ENCODE results near the gene NTSR1.

Gene NTSR1

GRCh38 chr20:62772990-62773844 lies 64.6 kb downstream of the NTSR1 start:
- DNase-seq = no peak

- DNase-seq = no peak
Observed at GRCh38 chr20:62773845-62774714, 65.4 kb downstream of the NTSR1 start.

- no peak for DNase-seq
Observed at GRCh38 chr20:62774762-62775161, 66.1 kb downstream of the NTSR1 start.

- DNase-seq = no peak
Observed at GRCh38 chr20:62775206-62775605, 66.6 kb downstream of the NTSR1 start.

- DNase-seq = no peak
Observed at GRCh38 chr20:62776035-62776691, 67.5 kb downstream of the NTSR1 start.

- peak; percentile 24 for DNase-seq
Observed at GRCh38 chr20:62776692-62777527, 68.3 kb downstream of the NTSR1 start.

GRCh38 chr20:62777528-62777830 lies 68.8 kb downstream of the NTSR1 start:
- DNase-seq = no peak

GRCh38 chr20:62778058-62778457 lies 69.4 kb downstream of the NTSR1 start:
- DNase-seq = no peak

- no peak for DNase-seq
Observed at GRCh38 chr20:62778601-62779416, 70.2 kb downstream of the NTSR1 start.

- no peak for DNase-seq
Observed at GRCh38 chr20:62779417-62779685, 70.7 kb downstream of the NTSR1 start.

- DNase-seq = no peak
Observed at GRCh38 chr20:62780204-62780603, 71.6 kb downstream of the NTSR1 start.

GRCh38 chr20:62780696-62781095 lies 72.1 kb downstream of the NTSR1 start:
- DNase-seq = no peak

GRCh38 chr20:62782149-62782892 lies 73.7 kb downstream of the NTSR1 start:
- no peak for DNase-seq

GRCh38 chr20:62782893-62783278 lies 74.2 kb downstream of the NTSR1 start:
- DNase-seq = no peak

- no peak for DNase-seq
Observed at GRCh38 chr20:62784497-62784896, 75.9 kb downstream of the NTSR1 start.

GRCh38 chr20:62785393-62785792 lies 76.8 kb downstream of the NTSR1 start:
- DNase-seq = no peak

- DNase-seq = no peak
Observed at GRCh38 chr20:62786157-62786556, 77.5 kb downstream of the NTSR1 start.

- no peak for DNase-seq
Observed at GRCh38 chr20:62787321-62787720, 78.7 kb downstream of the NTSR1 start.

GRCh38 chr20:62787866-62788265 lies 79.2 kb downstream of the NTSR1 start:
- DNase-seq = no peak

- no peak for DNase-seq
Observed at GRCh38 chr20:62788607-62789006, 80.0 kb downstream of the NTSR1 start.

- no peak for DNase-seq
Observed at GRCh38 chr20:62790075-62790474, 81.4 kb downstream of the NTSR1 start.
